Jurkat, Clone E6-1 (cell line): ENCODE data around the gene SMURF1.

Experiments used
- DNase-seq: peaks from one replicate; pipeline ENCODE4 v3.0.0-alpha.2; 2011; ENCODE audit warnings: low read depth, low spot score
- H3K4me3 ChIP-seq: 2 replicates; pipeline ENCODE4 v1.5.1; 2011; ENCODE audit warnings: mild to moderate bottlenecking, low read length, control low read depth, moderate library complexity

The SMURF1 gene

DNA sequence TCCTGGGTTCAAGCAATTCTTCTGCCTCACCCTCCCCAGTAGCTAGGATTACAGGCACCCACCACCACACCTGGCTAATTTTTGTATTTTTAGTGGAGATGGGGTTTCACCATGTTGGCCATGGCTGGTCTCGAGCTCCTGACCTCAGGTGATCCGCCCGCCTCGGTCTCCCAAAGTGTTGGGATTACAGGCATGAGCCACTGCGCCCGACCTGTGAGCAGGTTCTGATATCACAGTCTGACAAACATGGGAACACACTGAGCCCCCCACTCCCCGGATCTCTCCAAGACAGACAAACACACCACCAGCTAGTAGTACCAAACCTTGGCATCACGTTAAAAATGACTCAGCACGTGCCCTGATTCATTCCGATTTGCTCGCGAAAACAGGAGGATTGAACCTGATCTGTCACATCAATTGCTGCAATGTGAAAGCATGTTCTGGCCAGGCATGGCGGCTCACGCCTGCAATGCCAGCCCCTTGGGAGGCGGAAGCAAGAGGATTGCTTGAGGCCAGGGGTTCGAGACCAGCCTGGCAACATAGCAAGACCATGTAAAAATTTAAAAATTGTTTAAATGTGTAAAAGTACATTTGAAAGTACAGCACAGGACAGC is 106.5 kb downstream of the SMURF1 start:
- DNase-seq: no peak
- H3K4me3 ChIP-seq: no peak overlapping the region

GRCh38 chr7:99036546-99037111 is 107.3 kb downstream of the SMURF1 start:
- no peak overlapping the region for H3K4me3 ChIP-seq
- no peak for DNase-seq

DNA sequence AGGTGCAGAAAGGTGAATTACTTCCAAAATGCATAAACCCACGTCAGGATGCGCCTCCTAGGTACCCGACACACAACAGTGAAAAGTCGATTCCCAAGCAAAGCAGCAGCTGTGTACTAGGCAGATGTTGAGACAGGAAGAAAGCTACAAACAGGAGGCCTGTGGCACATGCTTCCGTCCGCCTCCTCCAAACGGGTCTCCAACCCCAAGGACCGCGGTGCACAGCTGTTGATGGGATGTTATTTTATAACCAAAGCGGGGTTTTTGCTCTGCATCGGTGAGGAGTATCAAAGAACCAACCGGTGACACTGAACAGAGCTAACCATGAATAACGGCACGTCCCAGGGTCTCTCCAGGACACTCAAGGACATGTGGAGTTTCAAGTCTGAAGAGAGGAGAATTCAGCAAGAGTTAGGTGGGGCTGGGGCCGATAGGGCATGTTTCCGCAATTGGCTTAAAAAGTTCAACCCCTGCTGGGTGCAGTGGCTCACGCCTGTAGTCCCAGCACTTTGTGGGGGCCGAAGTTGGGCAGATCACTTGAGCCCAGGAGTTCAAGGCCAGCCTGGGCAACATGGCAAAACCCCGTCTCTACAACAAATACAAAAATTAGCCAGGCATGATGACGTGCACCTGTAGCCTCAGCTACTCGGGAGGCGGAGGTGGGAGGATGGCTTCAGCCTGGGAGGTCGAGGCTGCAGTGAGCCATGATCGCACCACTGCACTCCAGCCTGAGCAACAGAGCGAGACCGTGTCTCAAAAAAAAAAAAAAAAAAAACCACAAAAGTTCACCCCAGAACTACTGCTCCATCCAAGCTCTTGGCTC is 108.0 kb downstream of the SMURF1 start:
- no peak overlapping the region for H3K4me3 ChIP-seq

DNA sequence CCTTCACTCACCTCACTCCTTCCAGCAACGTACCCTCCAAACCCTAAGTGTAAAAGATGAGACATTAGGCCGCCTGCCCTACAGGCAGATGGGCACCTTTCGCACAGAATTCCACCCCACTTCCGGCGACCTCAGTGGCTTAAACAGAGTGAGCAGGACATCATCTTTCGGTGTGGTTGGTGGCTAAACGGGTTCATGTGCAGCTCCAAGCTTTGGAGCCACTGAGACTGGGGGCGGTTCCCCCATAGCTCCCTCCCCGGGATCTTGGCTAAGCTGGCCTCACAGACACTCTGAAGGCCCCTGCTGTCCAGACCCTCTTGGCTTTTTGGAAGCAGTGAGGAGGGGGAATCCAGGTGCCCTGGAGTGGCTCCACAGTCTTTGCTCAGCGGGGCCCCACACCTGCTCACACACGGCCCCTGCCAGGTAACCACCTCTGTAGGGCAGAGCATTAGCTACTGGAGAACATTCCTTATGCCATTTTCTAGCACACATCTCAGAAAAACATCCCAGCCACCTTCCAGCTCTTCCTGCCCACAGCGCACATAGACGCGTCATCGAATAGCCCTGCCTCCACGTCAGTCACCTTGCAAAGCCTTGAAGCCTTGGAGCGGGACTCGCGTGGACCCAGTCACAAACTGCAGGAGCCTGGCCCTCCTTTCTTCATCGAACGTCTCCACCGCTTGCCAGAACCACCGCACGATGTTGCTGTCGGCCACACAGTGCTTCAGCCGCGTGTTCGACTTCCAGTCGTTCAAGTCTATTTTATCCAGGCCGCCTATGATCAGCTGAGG is 108.8 kb downstream of the SMURF1 start:
- DNase-seq: no peak
- H3K4me3 ChIP-seq: no peak overlapping the region

More for the DNA sequence above, 108.0 kb downstream of the SMURF1 start:
- no peak for DNase-seq

DNA sequence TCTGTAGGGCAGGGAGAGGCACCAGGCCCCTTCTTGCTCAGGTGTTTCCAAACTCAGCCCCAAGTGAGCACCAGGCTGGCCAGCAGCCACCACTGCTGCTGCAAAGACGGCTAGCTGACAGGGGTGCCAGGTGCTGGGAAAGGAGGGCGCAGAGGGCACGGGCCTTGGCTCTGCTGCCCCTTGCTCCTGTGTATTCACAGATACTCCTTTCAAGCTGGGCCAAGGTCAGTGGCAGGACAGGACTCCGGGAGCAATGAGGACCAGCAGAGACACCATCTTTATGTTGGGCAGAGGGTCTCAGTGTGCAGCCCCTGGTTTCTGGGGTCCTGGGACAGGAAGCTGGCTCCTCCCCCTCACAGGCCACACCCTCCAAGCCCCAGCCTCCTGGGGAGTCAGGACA is 110.1 kb downstream of the SMURF1 start:
- H3K4me3 ChIP-seq: no peak overlapping the region
- no peak for DNase-seq

GRCh38 chr7:99032928-99033327 is 111.0 kb downstream of the SMURF1 start:
- no peak overlapping the region for H3K4me3 ChIP-seq

DNA sequence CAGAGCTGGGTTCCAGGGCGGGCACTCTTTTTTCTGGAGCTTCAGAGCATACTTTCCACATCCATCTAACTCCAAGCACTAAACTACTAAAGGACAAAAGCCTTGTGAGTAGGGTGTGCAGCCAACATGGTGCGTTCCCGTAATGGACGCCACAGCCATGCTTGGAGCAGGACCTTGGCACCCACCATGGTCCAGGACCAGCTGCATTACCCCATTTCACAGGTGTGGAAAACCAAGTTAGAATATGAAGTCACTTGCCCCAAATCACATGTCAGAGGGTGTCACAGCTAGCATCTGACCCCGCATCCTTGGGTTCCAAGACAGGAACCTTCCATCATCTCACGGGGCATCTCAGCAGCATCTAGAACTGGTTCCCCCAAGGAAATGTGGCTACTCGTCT is 112.4 kb downstream of the SMURF1 start:
- no peak overlapping the region for H3K4me3 ChIP-seq
- DNase-seq: no peak

More at GRCh38 chr7:99032928-99033327, 111.0 kb downstream of the SMURF1 start:
- no peak for DNase-seq

DNA sequence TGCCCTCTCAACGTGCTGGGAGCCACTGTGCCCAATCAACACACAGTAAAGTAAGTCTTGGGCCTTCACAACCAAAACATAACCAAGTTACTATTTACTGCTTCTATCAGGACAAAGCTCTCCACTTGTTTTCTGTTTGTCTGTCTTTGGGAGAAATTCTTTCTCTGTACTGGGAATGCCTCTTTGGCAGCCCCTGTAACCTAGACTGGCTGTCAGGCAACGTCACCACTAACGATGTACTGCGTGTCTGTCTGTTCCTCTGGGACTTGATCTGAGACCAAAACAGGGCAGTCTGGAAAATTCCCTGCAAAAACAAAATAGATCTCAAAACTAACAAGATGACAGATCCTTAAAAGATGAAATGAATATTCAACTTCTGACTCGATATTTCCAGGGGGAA is 113.0 kb downstream of the SMURF1 start:
- H3K4me3 ChIP-seq: no peak overlapping the region
- DNase-seq: no peak

DNA sequence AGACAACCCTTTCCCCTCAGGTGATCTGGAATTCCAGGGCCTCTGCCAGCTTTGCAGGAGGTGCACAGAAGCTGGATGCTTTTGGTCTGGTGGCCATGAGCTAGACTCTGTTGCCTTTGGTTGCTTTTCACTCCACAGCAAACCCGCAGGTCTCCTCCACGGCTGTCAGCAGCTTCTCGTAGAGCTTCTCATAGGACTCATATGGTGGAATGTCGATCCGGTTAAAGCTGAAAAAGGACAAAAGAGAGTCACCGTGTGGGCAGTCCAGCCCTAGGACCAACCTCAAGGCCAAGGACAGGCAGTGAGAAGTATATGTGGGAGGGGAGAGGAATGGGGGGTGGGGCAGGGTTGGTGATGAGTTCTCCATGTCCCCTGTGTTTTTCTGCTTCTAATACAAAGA is 113.5 kb downstream of the SMURF1 start:
- H3K4me3 ChIP-seq: no peak overlapping the region
- no peak for DNase-seq

GRCh38 chr7:99029466-99030435 is 114.2 kb downstream of the SMURF1 start:
- no peak for DNase-seq
- H3K4me3 ChIP-seq: no peak overlapping the region

DNA sequence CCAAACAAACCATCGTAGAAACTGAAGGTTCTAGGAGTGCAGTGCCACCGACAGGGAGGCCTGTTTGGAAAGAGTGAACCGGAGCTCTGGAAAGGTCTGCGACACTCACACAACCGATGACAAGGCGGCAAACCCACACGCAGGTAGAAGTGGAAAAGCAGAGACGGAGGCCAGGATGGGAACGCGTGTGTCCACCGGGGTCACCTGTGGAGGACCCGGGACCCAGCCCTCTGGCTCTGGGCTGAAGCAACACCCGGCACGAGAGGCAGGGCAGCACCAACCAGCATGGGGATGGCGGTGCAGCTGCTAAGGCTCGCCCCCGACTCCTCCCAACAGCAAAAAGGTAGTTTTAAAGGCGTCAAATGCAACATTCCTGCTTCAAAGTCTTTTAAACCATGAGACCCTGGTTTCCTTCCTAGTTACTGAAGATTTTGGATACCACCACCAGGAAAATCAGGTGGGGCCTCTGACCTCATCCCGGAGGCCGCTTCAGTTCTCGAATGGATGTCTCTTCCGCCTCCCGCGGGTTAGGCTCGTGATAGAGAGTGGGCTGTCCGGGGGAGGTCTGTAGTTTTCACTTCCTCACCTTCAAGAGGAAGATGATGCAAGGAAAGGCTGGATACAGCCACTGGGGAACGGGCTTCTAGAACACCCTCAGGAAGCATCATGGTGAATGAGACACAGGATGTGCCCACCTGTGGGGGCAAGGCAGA is 115.5 kb downstream of the SMURF1 start:
- H3K4me3 ChIP-seq: no peak overlapping the region
- DNase-seq: no peak

GRCh38 chr7:99027841-99028240 is 116.1 kb downstream of the SMURF1 start:
- DNase-seq: no peak
- H3K4me3 ChIP-seq: no peak overlapping the region

DNA sequence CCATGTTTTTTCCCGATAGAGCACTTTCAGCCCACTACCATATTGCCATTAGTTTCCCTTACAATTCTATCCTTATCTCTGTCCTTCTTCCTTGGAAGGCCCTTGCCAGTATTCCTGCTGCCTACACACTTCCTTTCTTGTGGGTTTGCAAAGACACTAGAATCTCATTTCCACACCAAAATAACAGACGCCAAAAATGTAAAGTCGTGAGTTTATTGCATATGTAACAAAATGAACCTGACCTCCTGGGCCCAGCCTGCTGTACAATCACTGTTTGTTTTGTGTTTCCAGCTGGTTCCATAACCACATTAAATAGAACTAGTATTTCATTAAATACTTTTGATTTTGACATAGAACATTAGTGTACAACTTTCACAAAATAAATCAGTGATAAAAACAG is 116.7 kb downstream of the SMURF1 start:
- no peak overlapping the region for H3K4me3 ChIP-seq
- no peak for DNase-seq

DNA sequence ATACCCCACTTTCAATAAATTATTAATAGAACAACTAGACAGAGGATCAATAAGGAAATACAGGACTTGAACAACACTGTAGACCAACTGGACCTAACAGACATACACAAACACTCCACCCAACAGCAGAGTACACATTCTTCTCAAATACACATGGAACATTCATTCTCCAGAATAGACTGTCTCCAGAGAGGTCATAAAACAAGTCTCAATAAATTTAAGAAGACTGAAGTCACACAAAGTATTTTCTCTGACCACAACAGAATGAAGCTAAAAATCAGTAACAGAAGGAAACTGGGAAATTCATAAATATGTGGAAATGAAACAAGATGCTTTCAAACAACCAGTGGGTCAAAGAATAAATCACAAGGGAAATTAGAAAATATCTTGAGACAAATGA is 119.8 kb downstream of the SMURF1 start:
- no peak overlapping the region for H3K4me3 ChIP-seq
- no peak for DNase-seq

- no peak for DNase-seq
Measured at GRCh38 chr7:99021941-99022560, 121.9 kb downstream of the SMURF1 start.

GRCh38 chr7:99020413-99020715 is 123.5 kb downstream of the SMURF1 start:
- no peak overlapping the region for H3K4me3 ChIP-seq
- DNase-seq: no peak

More at GRCh38 chr7:99021941-99022560, 121.9 kb downstream of the SMURF1 start:
- no peak overlapping the region for H3K4me3 ChIP-seq

DNA sequence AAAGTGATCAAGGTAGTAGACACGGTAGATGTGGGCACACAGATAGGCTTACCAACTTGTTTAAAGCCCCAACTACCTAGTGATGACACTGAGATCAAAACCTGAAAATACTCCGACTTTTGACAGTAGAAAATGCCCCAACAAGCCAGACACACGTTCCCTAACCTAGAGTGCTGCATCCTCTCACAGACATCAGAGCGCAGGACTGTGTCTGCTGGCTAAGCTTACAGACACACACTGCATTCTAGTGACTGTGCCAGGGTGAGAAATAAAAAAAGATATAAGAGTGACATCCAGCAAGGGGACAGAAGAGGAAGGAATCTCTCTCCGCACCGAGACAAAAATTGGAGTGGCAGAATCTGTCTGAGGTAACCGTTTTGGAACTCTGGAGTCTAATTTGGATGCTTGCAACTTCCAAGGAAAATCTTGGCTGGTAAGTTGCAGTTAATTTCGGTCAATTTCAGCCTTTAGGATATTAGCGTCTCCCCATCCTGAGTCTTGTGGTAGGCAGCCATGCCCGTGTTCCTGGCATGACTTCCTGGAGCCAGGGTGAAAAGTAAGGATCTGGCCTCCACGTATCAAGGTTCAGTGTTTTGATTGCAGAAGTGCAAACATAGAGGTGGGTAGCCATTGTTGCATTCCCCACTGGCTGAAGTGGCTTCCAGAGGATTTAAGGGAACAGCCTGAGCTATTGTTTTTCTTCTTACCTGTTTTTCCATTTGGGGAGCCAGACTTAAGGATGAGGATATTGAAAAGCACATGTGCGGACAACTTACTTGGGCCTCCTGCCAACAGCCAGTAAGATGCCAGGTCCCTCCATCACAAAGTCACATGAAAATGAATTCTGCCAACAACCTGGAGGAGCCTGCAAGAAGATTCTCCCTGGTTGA is 124.1 kb downstream of the SMURF1 start:
- DNase-seq: no peak
- H3K4me3 ChIP-seq: no peak overlapping the region
